GM12864 (cell line): ENCODE data around the gene STAB2.

Experiments
- DNase-seq: peaks from one replicate; pipeline ENCODE4 v3.0.0-alpha.2; 2011; ENCODE audit warnings: low read depth
- H3K4me3 ChIP-seq: 2 replicates; pipeline ENCODE4 v1.5.1; 2011; ENCODE audit warnings: mild to moderate bottlenecking, low read depth, low read length, control low read depth
- TF ChIP-seq, protein P1 (sequence below): IDR thresholded peaks from 2 replicates; pipeline ENCODE4 v1.5.1; 2011; ENCODE audit warnings: low read depth, mild to moderate bottlenecking, moderate library complexity, low read length, control low read depth, inconsistent platforms; ENCODE audit errors: missing control alignments

The STAB2 gene

GRCh38 chr12:103786201-103786600, 199.1 kb downstream of the STAB2 start:
- no peak overlapping the region for H3K4me3 ChIP-seq
- TF ChIP-seq, protein P1, sequence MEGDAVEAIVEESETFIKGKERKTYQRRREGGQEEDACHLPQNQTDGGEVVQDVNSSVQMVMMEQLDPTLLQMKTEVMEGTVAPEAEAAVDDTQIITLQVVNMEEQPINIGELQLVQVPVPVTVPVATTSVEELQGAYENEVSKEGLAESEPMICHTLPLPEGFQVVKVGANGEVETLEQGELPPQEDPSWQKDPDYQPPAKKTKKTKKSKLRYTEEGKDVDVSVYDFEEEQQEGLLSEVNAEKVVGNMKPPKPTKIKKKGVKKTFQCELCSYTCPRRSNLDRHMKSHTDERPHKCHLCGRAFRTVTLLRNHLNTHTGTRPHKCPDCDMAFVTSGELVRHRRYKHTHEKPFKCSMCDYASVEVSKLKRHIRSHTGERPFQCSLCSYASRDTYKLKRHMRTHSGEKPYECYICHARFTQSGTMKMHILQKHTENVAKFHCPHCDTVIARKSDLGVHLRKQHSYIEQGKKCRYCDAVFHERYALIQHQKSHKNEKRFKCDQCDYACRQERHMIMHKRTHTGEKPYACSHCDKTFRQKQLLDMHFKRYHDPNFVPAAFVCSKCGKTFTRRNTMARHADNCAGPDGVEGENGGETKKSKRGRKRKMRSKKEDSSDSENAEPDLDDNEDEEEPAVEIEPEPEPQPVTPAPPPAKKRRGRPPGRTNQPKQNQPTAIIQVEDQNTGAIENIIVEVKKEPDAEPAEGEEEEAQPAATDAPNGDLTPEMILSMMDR, result no peak
- no peak for DNase-seq

DNA sequence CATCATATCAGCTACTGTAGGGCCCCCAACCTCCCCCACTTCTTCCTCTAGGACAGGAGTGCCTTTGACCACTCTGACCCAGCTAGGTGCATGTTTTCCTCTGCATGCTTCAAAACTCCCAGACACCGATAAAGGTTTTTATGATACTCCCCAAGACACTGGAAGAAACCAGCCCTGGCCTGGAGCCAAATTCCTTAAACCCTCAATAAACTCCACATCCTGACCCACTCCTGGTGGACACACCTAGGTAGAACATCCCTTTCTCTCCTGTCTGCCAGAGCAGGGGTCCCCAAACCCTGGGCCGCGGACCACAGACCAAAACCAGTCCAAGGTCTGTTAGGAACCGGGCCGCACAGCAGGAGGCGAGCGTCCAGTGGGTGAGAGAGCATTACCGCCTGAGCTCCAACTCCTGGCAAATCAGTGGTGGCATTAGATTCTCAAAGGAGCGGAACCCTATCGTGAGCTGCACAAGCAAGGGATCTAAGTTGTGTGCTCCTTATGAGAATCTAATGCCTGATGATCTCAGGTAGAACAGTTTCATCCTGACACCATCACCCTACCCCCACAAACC, 204.4 kb downstream of the STAB2 start:
- TF ChIP-seq, protein P1, result no peak
- DNase-seq, result no peak
- no peak overlapping the region for H3K4me3 ChIP-seq

GRCh38 chr12:103793046-103793445, 206.0 kb downstream of the STAB2 start:
- no peak for DNase-seq
- no peak overlapping the region for H3K4me3 ChIP-seq
- TF ChIP-seq, protein P1, result no peak

DNA sequence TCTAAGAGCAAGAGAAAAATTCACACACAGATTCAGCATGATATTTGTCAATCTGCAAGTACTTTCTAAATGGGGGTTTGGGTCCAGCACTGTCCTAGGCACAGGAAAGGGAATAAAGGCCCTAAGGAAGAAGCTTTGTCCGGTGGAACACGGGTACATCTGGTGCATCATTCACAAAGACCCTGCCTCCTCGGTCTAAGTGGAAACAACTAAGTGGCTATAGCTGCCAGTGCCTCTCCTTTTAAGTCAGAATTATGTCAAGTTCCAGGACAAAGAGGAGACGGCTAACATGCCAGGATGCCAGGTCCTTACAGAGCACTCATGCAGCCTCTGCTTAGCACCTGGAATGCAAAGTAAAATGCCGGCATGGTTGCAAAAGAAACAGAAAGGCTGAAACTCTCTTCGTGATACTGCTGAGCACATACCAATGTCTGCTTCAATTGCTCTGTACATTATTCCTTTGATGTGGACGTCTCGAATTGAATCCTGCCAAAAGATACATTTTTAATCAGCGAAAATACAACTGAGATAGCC, 206.5 kb downstream of the STAB2 start:
- DNase-seq, result no peak
- H3K4me3 ChIP-seq, result no peak overlapping the region
- TF ChIP-seq, protein P1, result no peak

- H3K4me3 ChIP-seq, result no peak overlapping the region
- DNase-seq, result no peak
- TF ChIP-seq, protein P1, result no peak
Observed at GRCh38 chr12:103794309-103795213, 207.5 kb downstream of the STAB2 start.

- no peak for DNase-seq
- TF ChIP-seq, protein P1, result no peak
Observed at GRCh38 chr12:103798586-103798985, 211.5 kb downstream of the STAB2 start.

More at GRCh38 chr12:103798586-103798985, 211.5 kb downstream of the STAB2 start:
- H3K4me3 ChIP-seq, result no peak overlapping the region
